ENCODE results near the gene WNK3. TPM values are rescaled to one million over a fixed set of nuclear protein-coding genes. Genes with fewer than 3 reads are reported as not detected.

WNK3 gene
- total RNA-seq, 1 experiment from 2014 or later, result not detected

- no peak overlapping the region for H3K4me3 Mint-ChIP-seq (ENCODE audit: low read depth, unreplicated experiment)
- no peak overlapping the region for H3K27ac Mint-ChIP-seq (ENCODE audit: unreplicated experiment)
- no peak for DNase-seq
- no TSS peak for BruUV-seq (replicated peaks)
- no peak for TF ChIP-seq CTCF (IDR thresholded peaks at IDR 0.05; ENCODE audit: unreplicated experiment)
- H3K27me3 Mint-ChIP-seq (ENCODE audit: unreplicated experiment), result no peaks in the 10 kb centered on the region
- intact Hi-C loops (cut with micrococcal nuclease; ENCODE audit: unreplicated experiment), result no loop called here
- CTCF ChIA-PET, result no interaction called here
- no peaks in the 10 kb centered on the region for H3K36me3 Mint-ChIP-seq (ENCODE audit: insufficient read depth, unreplicated experiment)
- no peaks in the 10 kb centered on the region for H3K4me1 Mint-ChIP-seq (ENCODE audit: low read depth, unreplicated experiment)
- H3K9me3 Mint-ChIP-seq (ENCODE audit: low read depth, unreplicated experiment), result no peaks in the 10 kb centered on the region
Observed at GRCh38 chrX:54238588-54238987, 119.3 kb downstream of the WNK3 start.

- DNase-seq, result no peak
- intact Hi-C loops (cut with micrococcal nuclease; ENCODE audit: unreplicated experiment), result no loop called here
- no peaks in the 10 kb centered on the region for H3K27me3 Mint-ChIP-seq (ENCODE audit: unreplicated experiment)
- TF ChIP-seq CTCF (IDR thresholded peaks at IDR 0.05; ENCODE audit: unreplicated experiment), result no peak
- H3K36me3 Mint-ChIP-seq (ENCODE audit: insufficient read depth, unreplicated experiment), result no peaks in the 10 kb centered on the region
- H3K4me1 Mint-ChIP-seq (ENCODE audit: low read depth, unreplicated experiment), result no peaks in the 10 kb centered on the region
- no peaks in the 10 kb centered on the region for H3K9me3 Mint-ChIP-seq (ENCODE audit: low read depth, unreplicated experiment)
- no TSS peak for BruUV-seq (replicated peaks)
- CTCF ChIA-PET, result no interaction called here
- no peak overlapping the region for H3K27ac Mint-ChIP-seq (ENCODE audit: unreplicated experiment)
- H3K4me3 Mint-ChIP-seq (ENCODE audit: low read depth, unreplicated experiment), result no peak overlapping the region
Observed at GRCh38 chrX:54237014-54237413, 120.8 kb downstream of the WNK3 start.

- no TSS peak for BruUV-seq (replicated peaks)
- Mint-ChIP-seq H3K36me3 (ENCODE audit: insufficient read depth, unreplicated experiment) (no peaks in the 10 kb centered on the region), H3K9me3 (ENCODE audit: low read depth, unreplicated experiment) (no peaks in the 10 kb centered on the region), H3K4me1 (ENCODE audit: low read depth, unreplicated experiment) (no peaks in the 10 kb centered on the region), H3K27ac (ENCODE audit: unreplicated experiment) (no peak overlapping the region), H3K27me3 (ENCODE audit: unreplicated experiment) (no peaks in the 10 kb centered on the region), H3K4me3 (ENCODE audit: low read depth, unreplicated experiment) (no peak overlapping the region)
- intact Hi-C loops (cut with micrococcal nuclease; ENCODE audit: unreplicated experiment), result no loop called here
- no peak for TF ChIP-seq CTCF (IDR thresholded peaks at IDR 0.05; ENCODE audit: unreplicated experiment)
- no peak for DNase-seq
- CTCF ChIA-PET, result no interaction called here
Observed at GRCh38 chrX:54230435-54231148, 127.3 kb downstream of the WNK3 start.

GRCh38 chrX:54223581-54223980, 134.3 kb downstream of the WNK3 start:
- BruUV-seq (replicated peaks), result no TSS peak

More at GRCh38 chrX:54223581-54223980, 134.3 kb downstream of the WNK3 start:
- no peaks in the 10 kb centered on the region for H3K27me3 Mint-ChIP-seq (ENCODE audit: unreplicated experiment)
- intact Hi-C loops (cut with micrococcal nuclease; ENCODE audit: unreplicated experiment), result no loop called here
- no peak for TF ChIP-seq CTCF (IDR thresholded peaks at IDR 0.05; ENCODE audit: unreplicated experiment)
- H3K9me3 Mint-ChIP-seq (ENCODE audit: low read depth, unreplicated experiment), result no peaks in the 10 kb centered on the region
- no peak overlapping the region for H3K4me3 Mint-ChIP-seq (ENCODE audit: low read depth, unreplicated experiment)
- DNase-seq, result no peak
- no peaks in the 10 kb centered on the region for H3K36me3 Mint-ChIP-seq (ENCODE audit: insufficient read depth, unreplicated experiment)
- no peak overlapping the region for H3K27ac Mint-ChIP-seq (ENCODE audit: unreplicated experiment)
- no peaks in the 10 kb centered on the region for H3K4me1 Mint-ChIP-seq (ENCODE audit: low read depth, unreplicated experiment)
- CTCF ChIA-PET, result interaction anchor here (0.6 kb wide), 1 partner anchor 18 kb away, joined by 4 read pairs; no protein-coding TSS in a partner anchor

Data from Calu3 (cell line).